GM18508 (cell line): ENCODE data around the gene LUC7L3.
"Not testable (repeated sequence)": the region's sequence is repeated elsewhere in the genome, so short reads cannot be mapped to it uniquely, and the experiment has no call there.

ENCODE experiments used
- ATAC-seq: cut with Tn5 transposase; IDR thresholded peaks from one replicate; pipeline ENCODE4 v1.9.1; 2021; ENCODE audit warnings: moderate number of reproducible peaks; ENCODE audit not compliant: insufficient read depth, unreplicated experiment

Gene LUC7L3

GRCh38 chr17:50708050-50709000 lies 11.1 kb upstream of the LUC7L3 start:
- no peak for ATAC-seq

- not testable (repeated sequence) for ATAC-seq
Measured at GRCh38 chr17:50709053-50709452, 10.3 kb upstream of the LUC7L3 start.

DNA sequence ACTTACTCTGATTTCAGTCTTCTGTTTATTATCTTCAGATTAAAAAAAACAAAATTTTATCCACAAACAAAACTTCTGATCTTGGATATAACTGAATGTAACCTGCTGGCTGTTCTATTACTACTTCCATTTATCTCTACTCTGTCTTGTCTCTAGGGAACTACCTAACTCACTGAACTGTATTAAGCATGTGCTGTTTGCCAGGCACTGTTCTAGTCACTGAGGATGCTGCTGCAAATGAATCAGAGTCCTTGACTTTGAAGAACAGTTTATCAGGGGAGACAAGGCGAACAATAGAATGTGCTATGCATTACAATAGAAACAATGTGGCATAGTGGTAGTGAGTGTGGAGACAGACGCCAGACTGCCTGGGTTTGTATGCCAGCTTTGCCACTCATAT lies 9.4 kb upstream of the LUC7L3 start:
- no peak for ATAC-seq

DNA sequence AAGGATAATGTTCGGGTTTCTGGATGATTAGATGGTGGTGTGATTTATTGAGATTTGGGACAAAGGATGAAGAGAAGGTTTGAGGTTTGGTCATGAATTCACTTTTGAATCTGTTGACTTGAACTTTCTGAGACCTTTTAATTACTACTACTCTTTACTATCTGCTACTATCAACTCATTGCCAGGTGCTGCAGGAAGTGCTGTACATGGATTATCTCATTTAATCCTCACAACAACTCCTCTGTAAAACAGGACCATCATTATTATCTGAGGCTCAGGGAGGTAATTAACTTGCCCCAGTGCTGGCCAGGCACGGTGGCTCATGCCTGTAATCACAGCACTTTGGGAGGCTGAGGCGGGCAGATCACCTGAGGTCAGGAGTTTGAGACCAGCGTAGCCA lies 8.8 kb upstream of the LUC7L3 start:
- ATAC-seq = no peak

DNA sequence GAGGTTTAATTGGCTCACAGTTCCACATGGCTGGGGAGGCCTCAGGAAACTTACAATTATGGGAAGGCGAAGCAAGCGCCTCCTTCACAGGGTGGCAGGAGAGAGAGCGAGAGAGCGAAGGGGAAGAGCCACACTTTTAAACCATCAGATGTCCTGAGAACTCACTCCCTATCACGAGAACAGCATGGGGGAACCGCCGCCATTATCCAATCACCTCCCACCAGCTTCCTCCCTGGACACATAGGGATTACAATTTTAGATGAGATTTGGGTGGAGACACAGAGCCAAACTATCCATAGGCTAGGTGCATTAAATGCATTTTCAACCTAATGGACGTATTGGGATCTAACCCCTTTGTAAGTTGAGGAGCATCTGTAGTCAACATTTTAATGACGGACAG lies 6.8 kb upstream of the LUC7L3 start:
- ATAC-seq = no peak

GRCh38 chr17:50715471-50715870 lies 3.9 kb upstream of the LUC7L3 start:
- ATAC-seq = no peak

- ATAC-seq = no peak
Measured at GRCh38 chr17:50719924-50720794, 756 bp downstream of the LUC7L3 start.

- no peak for ATAC-seq
Measured at GRCh38 chr17:50721194-50722010, 2.0 kb downstream of the LUC7L3 start.

GRCh38 chr17:50722746-50723145 lies 3.3 kb downstream of the LUC7L3 start:
- no peak for ATAC-seq

- not testable (repeated sequence) for ATAC-seq
Measured at GRCh38 chr17:50724622-50725021, 5.2 kb downstream of the LUC7L3 start.

DNA sequence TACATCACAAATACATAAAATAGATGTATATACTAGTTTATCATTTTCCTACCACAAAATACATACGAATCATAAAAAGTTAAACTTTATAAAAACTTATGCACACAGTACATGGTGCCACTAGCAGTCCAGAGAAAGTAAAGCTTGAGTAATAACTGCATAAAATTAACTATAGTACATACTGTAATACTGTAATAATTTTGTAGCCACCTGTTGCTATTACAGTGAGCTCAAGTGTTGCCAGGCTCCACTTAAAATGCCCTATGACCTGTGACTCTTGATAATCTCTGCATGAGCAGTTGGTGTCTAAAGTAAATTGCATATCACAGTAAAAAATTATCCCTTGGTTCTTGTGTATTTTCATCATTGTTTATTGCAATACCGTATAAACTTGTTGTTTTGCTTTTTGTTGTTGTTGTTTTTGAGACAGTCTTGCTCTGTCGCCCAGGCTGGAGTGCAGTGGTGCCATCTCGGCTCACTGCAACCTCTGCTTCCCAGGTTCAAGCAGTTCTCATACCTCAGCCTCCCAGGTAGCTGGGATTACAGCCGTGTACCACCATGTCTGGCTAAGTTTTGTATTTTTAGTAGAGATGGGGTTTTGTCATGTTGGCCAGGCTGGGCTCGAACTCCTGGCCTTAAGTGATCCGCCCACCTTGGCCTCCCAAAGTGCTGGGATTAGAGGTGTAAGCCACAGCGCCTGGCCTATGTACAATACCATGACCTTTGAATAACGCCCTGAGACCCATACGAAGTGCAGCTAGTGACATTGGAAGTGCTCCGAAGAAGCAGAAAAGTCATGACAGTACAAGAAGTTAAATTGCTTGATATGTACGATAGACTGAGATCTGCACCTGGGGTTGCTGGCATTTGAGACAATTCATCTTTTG lies 6.6 kb downstream of the LUC7L3 start:
- ATAC-seq = no peak

- no peak for ATAC-seq
Measured at GRCh38 chr17:50728112-50728429, 8.7 kb downstream of the LUC7L3 start.

- ATAC-seq = no peak
Measured at GRCh38 chr17:50728881-50729765, 9.7 kb downstream of the LUC7L3 start.

DNA sequence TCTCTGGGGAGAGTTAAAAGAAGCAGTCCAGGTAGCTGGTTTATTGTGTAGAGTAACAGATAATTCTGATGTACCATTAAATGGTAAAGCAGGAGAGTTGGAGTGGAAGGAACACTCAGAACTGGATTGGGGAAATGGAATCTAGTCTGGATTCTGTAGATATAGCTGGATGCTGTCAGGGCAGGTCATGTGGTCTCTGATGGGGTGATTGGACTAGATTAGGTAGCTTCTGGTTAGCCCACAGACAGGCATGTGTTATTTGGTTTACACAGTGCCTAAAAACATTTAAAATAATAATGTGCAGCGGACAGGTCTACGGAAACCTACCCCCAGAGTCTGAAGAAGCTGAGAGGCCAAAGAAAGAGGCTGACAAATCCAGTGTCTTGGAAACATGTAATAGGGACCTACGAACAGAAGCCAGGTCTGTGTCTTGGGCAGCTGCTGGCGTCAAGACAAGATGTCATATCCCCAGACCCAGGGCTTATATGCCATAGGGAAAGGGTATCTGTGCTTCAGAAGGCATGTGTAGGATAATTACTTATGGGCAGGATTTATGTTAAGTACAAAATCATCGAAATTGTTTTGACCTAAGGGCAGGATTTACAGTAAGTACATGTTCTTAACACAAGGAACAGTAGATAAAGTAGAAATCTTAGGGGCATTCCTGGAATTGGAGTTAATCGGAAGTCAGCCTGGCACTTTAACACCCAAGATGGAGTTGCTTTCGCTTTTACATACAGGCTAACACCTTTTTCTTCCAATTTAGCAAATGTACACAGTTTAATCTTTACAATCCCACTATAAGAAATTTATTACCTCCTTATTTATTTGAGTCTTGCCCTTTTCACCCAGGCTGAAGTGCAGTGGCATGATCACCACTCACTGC lies 12.4 kb downstream of the LUC7L3 start:
- ATAC-seq = no peak

DNA sequence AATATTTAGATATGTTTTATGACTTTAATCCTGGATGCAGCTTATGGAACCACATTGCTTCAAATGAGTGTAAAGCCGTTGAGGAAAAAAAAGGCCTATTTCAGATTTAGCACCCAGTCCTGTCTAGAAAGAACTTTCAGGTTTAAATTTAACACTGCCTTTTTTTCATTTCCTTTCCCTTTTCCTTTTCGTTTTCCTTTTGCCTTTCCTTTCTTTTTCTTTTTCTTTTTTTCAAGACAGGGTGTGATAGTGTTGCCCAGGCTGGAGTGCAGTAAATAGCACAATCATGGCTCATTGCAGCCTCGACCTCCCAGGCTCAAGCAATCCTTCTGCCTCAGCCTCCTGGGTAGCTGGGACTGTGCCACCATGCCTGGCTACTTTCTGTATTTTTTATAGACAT lies 15.9 kb downstream of the LUC7L3 start:
- ATAC-seq = no peak

DNA sequence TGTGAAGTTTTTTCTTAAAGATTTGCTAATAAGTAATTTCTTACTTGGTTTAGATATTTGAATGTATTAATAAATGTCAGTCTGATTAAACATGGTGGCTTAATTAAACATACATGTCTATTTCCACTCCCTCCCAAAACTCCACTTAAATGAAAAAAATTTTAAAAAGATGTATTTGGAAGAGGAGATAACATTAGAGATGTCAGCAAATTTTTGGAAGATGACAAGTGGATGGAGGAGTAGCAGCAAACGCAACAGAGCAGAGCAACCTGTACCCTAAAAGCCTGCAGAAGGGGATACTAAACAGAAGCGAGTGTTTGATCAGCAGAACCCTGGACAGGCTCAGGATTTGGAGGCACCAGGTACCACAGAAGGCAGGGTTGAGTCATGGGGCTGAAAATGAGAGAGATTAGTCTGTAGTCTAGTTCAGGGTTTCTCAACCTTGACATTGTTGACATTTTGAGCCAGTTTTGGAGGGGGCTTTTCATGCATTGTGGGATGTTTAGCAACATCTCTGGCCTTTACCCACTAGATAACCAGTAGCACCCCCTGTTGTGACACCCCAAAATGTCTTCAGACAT lies 17.8 kb downstream of the LUC7L3 start:
- ATAC-seq = no peak

GRCh38 chr17:50739098-50739497 lies 19.7 kb downstream of the LUC7L3 start:
- no peak for ATAC-seq
